Hepatocyte (in vitro differentiated cells): Measurements from ENCODE around the gene SP140L. TPM values are rescaled to one million over a fixed set of nuclear protein-coding genes. Genes with fewer than 3 reads are reported as not detected.

Source experiments
- DNase-seq: peaks from one replicate; pipeline ENCODE4 v3.0.0-alpha.2; 2016; ENCODE audit warnings: low spot score
- H2AFZ ChIP-seq: fragments of 200-600 bp; sonication (generic); 2 replicates; pipeline ENCODE4 v1.6.0; 2016; ENCODE audit warnings: antibody characterized with exemption, mild to moderate bottlenecking
- H3K27ac ChIP-seq: fragments of 200-600 bp; sonication (generic); 2 replicates; pipeline ENCODE4 v1.5.1; 2016; ENCODE audit warnings: mild to moderate bottlenecking
- H3K27me3 ChIP-seq: fragments of 200-600 bp; sonication (generic); 2 replicates; pipeline ENCODE4 v1.6.1; 2016
- H3K36me3 ChIP-seq: fragments of 200-600 bp; sonication (generic); replicated peaks from 2 replicates; pipeline ENCODE4 v1.5.1; 2016; ENCODE audit warnings: low read depth; ENCODE audit not compliant: insufficient read depth
- H3K4me1 ChIP-seq: fragments of 200-600 bp; sonication (generic); 2 replicates; pipeline ENCODE4 v1.5.1; 2016; ENCODE audit warnings: mild to moderate bottlenecking, moderate library complexity; ENCODE audit not compliant: insufficient read depth
- H3K4me2 ChIP-seq: fragments of 200-600 bp; sonication (generic); 2 replicates; pipeline ENCODE4 v1.6.0; 2016
- H3K4me3 ChIP-seq: fragments of 200-600 bp; sonication (generic); 2 replicates; pipeline ENCODE4 v1.5.1; 2016; ENCODE audit warnings: mild to moderate bottlenecking
- H3K79me2 ChIP-seq: fragments of 200-600 bp; sonication (generic); 2 replicates; pipeline ENCODE4 v1.6.0; 2017; ENCODE audit warnings: mild to moderate bottlenecking
- H3K9me2 ChIP-seq: fragments of 200-600 bp; sonication (generic); replicated peaks from 2 replicates; pipeline ENCODE4 v1.6.0; 2017; ENCODE audit warnings: mild to moderate bottlenecking; ENCODE audit not compliant: insufficient read depth
- H3K9me3 ChIP-seq: fragments of 200-600 bp; sonication (generic); 2 replicates; pipeline ENCODE4 v1.5.1; 2016; ENCODE audit warnings: low read depth, mild to moderate bottlenecking
- H4K20me1 ChIP-seq: fragments of 200-600 bp; sonication (generic); 2 replicates; pipeline ENCODE4 v1.6.0; 2016; ENCODE audit warnings: mild to moderate bottlenecking; ENCODE audit not compliant: insufficient read depth, poor library complexity, severe bottlenecking
- CTCF ChIP-seq: fragments of 200-600 bp; sonication (generic); IDR thresholded peaks from 2 replicates; pipeline ENCODE4 v1.5.1; 2016; ENCODE audit warnings: antibody characterized with exemption, mild to moderate bottlenecking; ENCODE audit not compliant: poor library complexity
- EZH2 ChIP-seq: fragments of 200-600 bp; sonication (generic); IDR thresholded peaks from 2 replicates; pipeline ENCODE4 v1.6.1; 2016; ENCODE audit warnings: antibody characterized with exemption, mild to moderate bottlenecking, borderline replicate concordance
- EZH2phosphoT487 ChIP-seq: fragments of 200-600 bp; sonication (generic); IDR thresholded peaks from one replicate; pipeline ENCODE4 v1.6.1; 2018; ENCODE audit warnings: antibody characterized with exemption, mild to moderate bottlenecking, low read depth, moderate library complexity; ENCODE audit not compliant: unreplicated experiment, severe bottlenecking
- WGBS: methylation state at CpG from one replicate; pipeline ENCODE4 v1.1.6; 2016; ENCODE audit warnings: low lambda C conversion rate; ENCODE audit errors: missing lambda C conversion rate; 5-methylcytosine and 5-hydroxymethylcytosine counted together
- polyA plus RNA-seq: library from polyadenylated mRNA; unstranded; fragments of >200 nt; fragmentation: Nextera tagmentation; extraction: Ambion mirVana; gene quantifications from 2 replicates; pipeline ENCODE4 v1.2.1, GENCODE V29; 2016
- total RNA-seq: library from RNA; depleted of rRNA; stranded (reverse); fragments of >200 nt; gene quantifications from 2 replicates; pipeline ENCODE4 v1.2.3, GENCODE V29; 2014

SP140L gene
- total and polyA plus RNA-seq, 2 experiments from 2014 or later = 7.1 to 8.1 TPM

DNA sequence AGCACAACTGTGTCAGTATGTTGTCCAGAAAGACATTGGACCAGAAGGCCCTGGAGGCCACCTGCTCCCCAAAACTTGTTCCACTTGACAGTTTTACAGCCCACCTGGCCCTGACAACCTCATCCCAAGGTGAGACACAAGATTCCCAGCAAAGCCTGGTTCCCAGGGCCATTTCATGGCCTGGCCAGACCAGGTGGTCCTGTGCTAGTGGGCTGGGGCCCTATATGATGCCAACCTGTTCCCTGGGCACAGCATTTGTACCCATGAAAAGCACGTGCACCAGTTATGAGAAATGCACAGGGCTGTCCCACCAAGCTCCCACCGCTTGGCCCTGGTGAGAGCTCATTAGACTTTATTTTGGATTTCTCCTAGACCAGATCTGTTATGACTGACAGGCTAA is 6.0 kb upstream of the SP140L start:
- Histone ChIP-seq H3K79me2 (no peaks in the 10 kb centered on the region), H3K4me3 (no peak overlapping the region), H4K20me1 (no peaks in the 10 kb centered on the region), H2AFZ (no peak overlapping the region), H3K4me2 (no peak overlapping the region), H3K27me3 (no peaks in the 10 kb centered on the region), H3K9me2 (no peaks in the 10 kb centered on the region), H3K4me1 (no peaks in the 10 kb centered on the region), H3K27ac (no peak overlapping the region), H3K36me3 (no peaks in the 10 kb centered on the region), H3K9me3 (no peaks in the 10 kb centered on the region)
- 87% methylated on average over 2 of the region's 2 CpGs for WGBS
- TF ChIP-seq CTCF = no peak
- TF ChIP-seq EZH2phosphoT487 = no peak
- TF ChIP-seq EZH2 = no peak
- no peak for DNase-seq

GRCh38 chr2:230322561-230323384 is 4.2 kb upstream of the SP140L start:
- Histone ChIP-seq H3K79me2 (no peaks in the 10 kb centered on the region), H3K4me3 (no peak overlapping the region), H3K9me2 (no peaks in the 10 kb centered on the region), H2AFZ (no peak overlapping the region), H3K4me2 (no peak overlapping the region), H3K27ac (no peak overlapping the region), H3K4me1 (peaks cover 6% of the 10 kb centered on the region), H3K9me3 (no peaks in the 10 kb centered on the region), H3K27me3 (no peaks in the 10 kb centered on the region), H3K36me3 (no peaks in the 10 kb centered on the region), H4K20me1 (no peaks in the 10 kb centered on the region)
- DNase-seq = no peak
- no peak for TF ChIP-seq EZH2phosphoT487
- no peak for TF ChIP-seq EZH2
- no peak for TF ChIP-seq CTCF
- 89% methylated on average over 12 of the region's 12 CpGs for WGBS

DNA sequence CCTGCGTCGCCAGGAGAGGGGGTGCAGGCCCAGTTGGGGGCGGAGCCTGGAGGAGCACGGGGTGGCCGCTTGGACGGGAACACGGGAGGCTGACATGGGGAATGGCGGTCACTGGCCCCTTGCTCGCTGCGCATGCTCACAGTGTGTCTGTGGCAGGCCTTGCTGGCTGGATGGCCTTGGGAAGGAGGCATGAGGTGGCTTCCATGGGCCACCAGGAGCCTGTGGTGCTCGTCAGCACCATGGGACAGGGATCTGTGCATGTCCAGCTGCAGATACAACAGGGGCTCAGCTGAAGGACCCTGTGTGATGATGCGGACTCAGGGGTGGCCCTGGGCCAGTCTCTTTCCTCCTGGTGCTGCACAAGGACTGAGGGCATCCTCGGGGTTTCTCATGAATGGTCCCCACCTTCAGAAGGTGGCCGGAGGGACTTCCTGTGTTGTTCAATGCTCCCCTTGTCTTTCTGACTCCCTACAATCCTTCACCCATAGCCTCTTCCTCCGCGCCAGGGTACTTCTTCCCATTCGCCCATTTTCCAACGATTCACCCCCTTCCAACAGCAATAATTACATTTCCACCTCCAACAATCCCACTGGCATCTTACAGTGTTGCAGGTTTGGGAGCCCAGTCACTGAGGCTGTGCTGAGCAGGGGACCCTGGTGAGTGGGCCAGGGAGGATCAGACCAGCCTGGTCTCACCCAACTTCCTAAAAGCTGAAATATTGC is 3.4 kb upstream of the SP140L start:
- no peak overlapping the region for H2AFZ ChIP-seq
- H3K4me1 ChIP-seq = peaks cover 10% of the 10 kb centered on the region
- TF ChIP-seq EZH2 = no peak
- TF ChIP-seq EZH2phosphoT487 = no peak
- TF ChIP-seq CTCF = no peak
- no peaks in the 10 kb centered on the region for H3K9me3 ChIP-seq
- no peaks in the 10 kb centered on the region for H3K27me3 ChIP-seq
- H3K9me2 ChIP-seq = no peaks in the 10 kb centered on the region
- no peaks in the 10 kb centered on the region for H4K20me1 ChIP-seq
- H3K4me3 ChIP-seq = no peak overlapping the region
- no peak for DNase-seq
- H3K27ac ChIP-seq = no peak overlapping the region
- H3K79me2 ChIP-seq = peaks cover 7% of the 10 kb centered on the region
- no peaks in the 10 kb centered on the region for H3K36me3 ChIP-seq
- 89% methylated on average over 18 of the region's 18 CpGs for WGBS
- no peak overlapping the region for H3K4me2 ChIP-seq
